ENCODE data around the gene RPS6KC1.
A peak's percentile ranks its signal among the peaks of the same experiment; 100 is the strongest.

The RPS6KC1 gene

DNA sequence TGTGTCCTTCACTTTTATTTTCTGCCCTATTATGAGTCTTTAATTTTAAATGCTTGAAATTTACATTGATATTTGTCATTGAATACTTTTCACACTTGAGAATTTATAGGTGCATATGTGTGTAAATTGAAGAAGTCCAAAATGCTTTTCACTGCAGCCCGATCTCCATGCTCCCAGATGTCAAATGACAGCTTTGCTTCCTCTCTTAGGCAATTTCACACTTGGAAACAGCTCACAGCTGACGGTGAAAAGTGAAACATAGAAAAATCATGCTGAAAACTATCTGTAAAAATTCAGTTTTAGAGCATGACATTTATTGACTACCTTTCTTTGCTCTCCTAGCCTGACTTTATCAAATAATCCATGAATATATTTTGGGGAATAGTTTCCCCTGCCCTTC lies 196.0 kb downstream of the RPS6KC1 start:
- no peak for DNase-seq

- no peak for DNase-seq
Observed at GRCh38 chr1:213249395-213249794, 198.4 kb downstream of the RPS6KC1 start.

DNA sequence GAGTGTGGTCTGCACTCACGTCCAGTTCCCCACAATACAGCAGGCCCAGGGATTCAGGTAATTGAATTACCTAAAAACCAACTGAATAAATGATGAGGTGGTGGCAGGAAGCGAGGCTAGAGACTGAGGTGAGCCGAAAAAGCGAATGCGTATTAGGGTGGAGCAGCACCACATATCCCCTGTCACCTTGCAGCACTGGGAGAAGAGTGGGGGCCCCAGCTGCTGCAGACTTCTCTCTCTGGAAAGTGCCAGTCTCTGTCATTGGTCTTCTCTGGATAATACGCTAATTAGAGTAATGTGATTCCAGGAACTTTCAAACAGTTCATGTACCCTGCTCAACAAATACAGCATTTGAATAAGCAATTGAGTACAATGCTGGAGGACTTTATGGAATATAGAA lies 199.0 kb downstream of the RPS6KC1 start:
- no peak for DNase-seq

DNA sequence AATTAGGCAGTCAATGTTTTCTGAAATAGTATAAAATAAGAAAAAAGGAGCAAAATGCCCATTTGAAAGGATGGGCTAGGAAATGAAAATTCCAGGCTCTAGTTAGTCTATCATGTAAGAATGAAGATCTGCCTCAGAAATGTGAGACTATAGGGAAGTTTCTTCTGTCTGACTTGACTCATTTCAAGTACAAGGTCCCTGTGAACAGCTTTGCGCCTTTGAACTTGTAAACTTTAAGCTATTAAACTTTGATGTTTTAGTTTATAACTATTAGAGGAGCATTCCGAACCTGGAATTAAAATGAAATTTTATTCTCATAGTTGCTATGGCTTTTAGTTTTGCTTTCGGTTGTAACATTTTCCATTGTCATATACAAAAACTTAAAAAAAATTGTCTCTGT lies 199.4 kb downstream of the RPS6KC1 start:
- DNase-seq: no peak

GRCh38 chr1:213251972-213252371 lies 200.9 kb downstream of the RPS6KC1 start:
- no peak for DNase-seq

- no peak for DNase-seq
Observed at GRCh38 chr1:213256438-213257087, 205.5 kb downstream of the RPS6KC1 start.

- no peak for DNase-seq
Observed at GRCh38 chr1:213260311-213261075, 209.5 kb downstream of the RPS6KC1 start.

DNA sequence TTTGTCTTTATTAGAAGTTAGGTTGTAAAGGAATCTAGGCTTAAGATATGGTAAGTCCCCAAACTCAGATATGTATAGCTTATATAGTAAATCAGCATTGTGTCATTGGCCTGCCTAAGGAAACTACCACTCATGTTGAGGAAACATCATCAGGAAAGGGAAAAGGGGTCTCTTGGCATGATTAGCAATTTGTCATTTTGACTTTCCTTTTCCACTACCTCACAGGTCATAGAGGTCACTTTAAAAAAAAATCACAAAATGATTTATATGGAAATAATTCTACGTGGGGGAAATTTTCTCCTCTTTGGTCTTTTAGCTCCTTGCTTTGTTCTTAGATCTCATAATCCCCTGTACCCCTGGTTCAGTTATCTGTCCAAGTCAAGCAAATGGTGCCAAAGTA lies 213.5 kb downstream of the RPS6KC1 start:
- DNase-seq: no peak

- DNase-seq: no peak
Observed at GRCh38 chr1:213266983-213267772, 216.1 kb downstream of the RPS6KC1 start.

DNA sequence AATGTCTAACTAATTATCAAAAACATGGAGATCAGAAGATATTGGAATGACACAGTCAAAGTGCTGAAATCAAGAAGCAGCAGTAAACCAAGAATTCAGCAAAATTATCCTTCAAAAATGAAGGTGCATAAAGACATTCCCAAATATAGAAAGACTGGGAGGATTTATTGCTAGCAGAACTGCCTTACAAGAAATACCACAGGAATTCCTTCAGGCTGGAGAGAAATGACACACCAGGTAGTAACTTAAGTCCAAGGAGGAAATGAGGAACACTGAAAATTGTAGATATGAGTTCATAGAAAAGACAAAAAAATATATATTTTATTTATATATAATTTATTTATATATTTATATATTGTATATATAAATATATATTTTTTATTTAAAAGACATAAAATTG lies 217.2 kb downstream of the RPS6KC1 start:
- no peak for DNase-seq

DNA sequence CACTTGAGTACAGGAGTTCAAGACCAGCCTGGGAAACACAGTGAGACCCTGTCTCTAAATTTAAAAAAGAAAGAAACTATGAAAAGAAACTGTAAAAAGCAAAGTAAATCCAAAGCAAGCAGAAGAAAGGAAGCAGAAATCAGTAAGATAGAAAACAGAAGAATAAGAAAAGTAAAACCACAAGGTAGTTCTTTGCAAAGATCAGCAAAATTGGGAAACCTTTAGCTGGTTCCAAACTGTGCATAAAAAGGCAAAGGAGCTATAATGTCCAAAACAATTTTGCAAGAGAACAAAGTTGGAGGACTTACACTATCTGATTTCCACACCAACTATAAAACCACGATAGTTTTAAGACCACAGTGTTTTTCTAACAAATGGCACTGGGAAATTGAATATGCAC lies 218.8 kb downstream of the RPS6KC1 start:
- DNase-seq: no peak

- DNase-seq: no peak
Observed at GRCh38 chr1:213273546-213273945, 222.5 kb downstream of the RPS6KC1 start.

DNA sequence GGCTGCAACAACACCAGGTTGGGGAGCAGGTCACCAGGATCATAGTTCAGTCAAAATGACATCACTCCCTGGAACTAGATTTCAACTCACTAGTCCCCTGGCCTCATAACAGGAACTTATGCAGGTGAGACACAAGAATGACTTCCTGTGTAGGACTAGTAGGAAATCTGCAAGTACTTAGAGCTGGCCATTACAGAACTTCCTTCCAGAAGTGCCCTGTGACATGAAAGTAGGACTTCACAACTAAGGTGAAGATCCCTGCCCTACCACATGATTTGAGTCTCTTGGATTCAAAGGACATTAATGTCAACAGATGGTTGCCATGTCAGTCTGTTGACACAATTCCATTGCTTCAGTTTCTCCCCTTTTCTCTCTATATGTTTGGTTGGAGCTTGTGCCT lies 223.1 kb downstream of the RPS6KC1 start:
- DNase-seq: no peak

DNA sequence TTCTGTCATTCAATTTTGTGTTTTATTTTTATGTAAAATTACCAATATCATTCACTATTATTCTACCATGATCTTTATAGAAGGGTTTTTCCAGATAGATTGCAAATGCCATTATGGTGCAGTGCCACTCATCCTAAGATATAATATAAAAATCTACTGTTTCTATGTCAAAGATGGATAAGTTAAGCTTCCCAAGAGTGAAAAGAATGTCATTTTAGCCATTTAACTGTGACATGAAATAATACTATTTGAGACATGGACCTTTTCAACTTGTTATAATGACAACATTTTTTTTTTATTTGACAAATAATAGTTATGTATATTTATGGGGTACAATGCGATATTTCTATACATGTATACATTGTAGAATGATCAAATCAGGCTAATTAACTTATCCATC lies 224.3 kb downstream of the RPS6KC1 start:
- no peak for DNase-seq

DNA sequence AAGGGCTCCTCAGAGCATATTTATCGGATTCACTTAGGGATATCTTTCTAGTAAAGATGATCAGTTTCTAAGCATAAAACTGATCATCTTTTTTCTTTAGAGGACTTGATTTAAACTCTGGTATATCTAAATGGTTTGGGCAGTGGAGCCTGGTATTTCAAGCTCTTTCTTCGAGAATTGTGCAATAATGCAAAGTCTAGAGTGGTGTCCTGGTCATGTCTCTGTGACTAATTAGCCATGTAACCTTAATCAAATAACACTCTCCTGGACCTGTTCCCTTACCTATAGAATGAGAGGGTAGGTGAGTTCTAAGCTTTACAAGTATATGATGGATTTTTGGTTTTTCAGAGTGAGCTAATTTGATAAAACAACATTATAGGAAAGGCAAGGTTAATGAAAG lies 225.2 kb downstream of the RPS6KC1 start:
- DNase-seq: no peak

DNA sequence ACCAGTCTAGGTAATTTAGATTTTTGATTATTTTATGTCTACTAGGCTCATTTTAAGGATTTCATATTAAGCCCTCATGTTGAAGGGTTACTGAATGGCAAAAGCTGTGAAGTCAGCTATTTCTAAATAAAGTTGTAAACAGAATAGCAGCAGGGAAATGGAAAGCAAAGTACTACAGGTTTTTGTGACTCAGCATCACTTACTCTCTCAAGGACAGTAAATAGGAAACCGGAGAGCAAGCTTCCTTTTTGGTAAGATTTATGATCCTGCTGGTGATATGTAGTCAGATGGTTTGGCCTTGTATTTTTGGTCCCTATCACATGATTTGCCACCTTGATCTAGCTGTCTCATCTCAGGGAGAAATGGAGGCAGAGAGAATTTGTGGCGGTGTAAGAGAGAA lies 226.0 kb downstream of the RPS6KC1 start:
- no peak for DNase-seq

DNA sequence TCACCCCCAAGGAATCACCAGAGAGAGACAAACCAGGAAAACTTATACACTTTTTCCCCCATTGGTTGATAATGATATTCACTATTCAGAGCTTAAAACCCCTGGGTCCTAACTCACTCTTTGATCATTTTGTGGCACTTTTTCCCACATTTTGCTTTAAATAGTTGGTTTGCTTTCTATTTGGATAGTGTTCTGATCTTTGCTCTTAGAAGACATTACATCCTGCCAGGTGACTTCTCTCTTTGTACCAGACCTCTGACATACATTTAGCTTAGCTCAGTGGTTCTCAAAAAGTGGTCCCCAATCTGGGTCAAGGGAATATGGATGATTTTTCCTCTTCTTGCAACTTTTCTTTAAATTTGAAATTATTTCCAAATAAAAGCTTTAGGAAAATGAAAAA lies 228.4 kb downstream of the RPS6KC1 start:
- no peak for DNase-seq

- peak; percentile 4 to 9 for DNase-seq
Observed at GRCh38 chr1:213281640-213282301, 230.7 kb downstream of the RPS6KC1 start.

DNA sequence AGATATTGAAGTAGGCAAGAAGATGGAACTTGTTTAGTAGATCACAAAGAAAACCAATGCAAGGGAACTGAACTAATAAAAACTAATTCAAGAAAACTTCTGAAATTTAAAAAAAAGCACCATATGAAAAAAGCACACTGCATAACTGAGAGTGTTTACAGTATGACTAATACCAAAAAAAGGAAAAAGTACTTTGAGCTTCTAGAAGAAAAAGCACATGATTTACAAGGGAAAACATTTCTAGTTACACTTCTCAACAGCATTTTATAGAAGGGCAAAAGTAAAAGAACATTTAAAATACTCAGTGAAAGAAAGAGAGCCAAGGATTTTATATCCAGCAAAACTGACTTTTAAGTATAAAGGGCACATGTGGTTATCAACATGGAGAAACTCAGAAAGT lies 233.6 kb downstream of the RPS6KC1 start:
- no peak for DNase-seq

- no peak for DNase-seq
Observed at GRCh38 chr1:213286235-213286634, 235.2 kb downstream of the RPS6KC1 start.

DNA sequence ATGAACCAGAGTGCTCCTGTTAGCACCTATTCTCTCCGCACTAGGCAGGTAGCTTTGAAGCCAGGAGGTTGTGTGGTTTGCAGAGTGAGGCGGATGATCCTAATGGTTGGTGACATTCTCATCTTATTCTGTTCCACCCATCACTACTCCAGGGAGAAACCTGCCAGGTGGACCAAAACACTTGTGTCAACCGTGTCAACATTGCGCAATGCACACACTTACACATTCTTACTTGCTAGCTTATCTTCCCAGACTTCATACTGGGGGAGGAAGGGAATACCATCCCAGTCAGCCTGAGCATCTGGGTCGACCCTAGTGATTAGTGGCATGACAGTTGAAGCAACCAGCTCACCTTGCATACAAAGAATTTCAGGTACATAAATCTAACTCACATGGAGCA lies 236.9 kb downstream of the RPS6KC1 start:
- no peak for DNase-seq

DNA sequence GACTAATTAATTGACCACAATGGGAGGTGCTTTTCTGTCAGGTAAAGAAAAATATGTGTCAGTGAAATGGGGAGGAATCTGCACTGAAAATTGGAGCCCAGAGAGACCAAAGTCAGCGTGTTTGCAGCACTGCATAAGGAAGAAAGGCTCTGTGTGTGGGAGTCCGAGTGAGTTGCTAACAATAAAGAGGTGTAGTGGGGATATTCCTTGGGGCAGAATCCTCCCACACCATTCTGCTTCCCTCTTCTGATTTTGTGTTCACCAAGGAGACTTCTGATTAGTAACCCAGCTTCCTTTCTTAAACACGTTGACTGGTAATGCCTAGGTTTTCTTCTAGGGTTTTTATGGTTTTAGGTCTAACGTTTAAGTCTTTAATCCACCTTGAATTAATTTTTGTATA lies 240.5 kb downstream of the RPS6KC1 start:
- DNase-seq: no peak

- DNase-seq: no peak
Observed at GRCh38 chr1:213292614-213293013, 241.6 kb downstream of the RPS6KC1 start.

Data from hippocampal formation (tissue), 2 donors.